Ishikawa (cell line): Measurements from ENCODE around the gene SLC8A3.

ENCODE experiments used
- CEBPB ChIP-seq: IDR thresholded peaks from 2 replicates; pipeline ENCODE4 v1.6.1; 2012
- CREB1 ChIP-seq: IDR thresholded peaks from 2 replicates; pipeline ENCODE4 v1.6.1; 2012; ENCODE audit warnings: low read depth
- EGR1 ChIP-seq: IDR thresholded peaks from 2 replicates; pipeline ENCODE4 v1.6.1; 2012
- EP300 ChIP-seq: IDR thresholded peaks from 2 replicates; pipeline ENCODE4 v1.6.1; 2012; ENCODE audit warnings: borderline replicate concordance
- FOXM1 ChIP-seq: IDR thresholded peaks from 2 replicates; pipeline ENCODE4 v1.6.1; 2012; ENCODE audit warnings: low read depth, borderline replicate concordance
- NFIC ChIP-seq: IDR thresholded peaks from 2 replicates; pipeline ENCODE4 v1.6.1; 2012
- RAD21 ChIP-seq: IDR thresholded peaks from 2 replicates; pipeline ENCODE4 v1.6.1; 2012; ENCODE audit warnings: low read depth
- TAF1 ChIP-seq: IDR thresholded peaks from 2 replicates; pipeline ENCODE4 v1.6.1; 2012; ENCODE audit warnings: low read depth, mild to moderate bottlenecking
- TCF12 ChIP-seq: IDR thresholded peaks from 2 replicates; pipeline ENCODE4 v1.6.1; 2012; ENCODE audit warnings: low read depth
- TEAD4 ChIP-seq: IDR thresholded peaks from 2 replicates; pipeline ENCODE4 v1.6.1; 2012
- YY1 ChIP-seq: IDR thresholded peaks from 2 replicates; pipeline ENCODE4 v1.6.1; 2012; ENCODE audit warnings: low read depth
- ZBTB7A ChIP-seq: IDR thresholded peaks from 2 replicates; pipeline ENCODE4 v1.6.1; 2012; ENCODE audit warnings: low read depth
- TF ChIP-seq, protein P1 (sequence below): IDR thresholded peaks from 2 replicates; pipeline ENCODE4 v1.6.1; 2012
- TF ChIP-seq, protein P2 (sequence below): IDR thresholded peaks from 2 replicates; pipeline ENCODE4 v1.6.1; 2012
- TF ChIP-seq, protein P3 (sequence below): IDR thresholded peaks from 2 replicates; pipeline ENCODE4 v1.6.1; 2012; ENCODE audit warnings: low read depth, mild to moderate bottlenecking

The SLC8A3 gene

DNA sequence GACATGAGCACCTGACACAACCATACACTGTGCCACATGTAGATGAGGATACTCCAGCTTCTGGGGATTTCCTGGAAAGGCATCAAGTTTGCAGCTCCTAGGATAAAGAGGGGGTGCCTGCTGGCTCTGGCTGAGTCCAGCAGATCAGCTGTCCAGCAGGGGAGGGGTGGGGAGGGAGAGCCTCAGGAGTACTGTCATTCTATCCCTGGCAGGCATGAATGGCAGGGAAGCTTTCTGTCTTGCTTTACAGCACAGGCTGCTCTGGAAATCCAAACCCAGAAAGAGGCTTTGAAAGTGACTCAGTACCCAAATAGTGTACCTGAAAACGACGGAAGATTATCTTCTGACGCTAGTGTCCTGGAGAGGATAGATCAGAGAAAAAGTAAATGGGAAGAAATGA lies 32.2 kb downstream of the SLC8A3 start:
- TF ChIP-seq TEAD4, result no peak
- no peak for TF ChIP-seq ZBTB7A
- TF ChIP-seq, protein P1, sequence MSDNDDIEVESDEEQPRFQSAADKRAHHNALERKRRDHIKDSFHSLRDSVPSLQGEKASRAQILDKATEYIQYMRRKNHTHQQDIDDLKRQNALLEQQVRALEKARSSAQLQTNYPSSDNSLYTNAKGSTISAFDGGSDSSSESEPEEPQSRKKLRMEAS, result no peak
- no peak for TF ChIP-seq CEBPB
- TF ChIP-seq CREB1, result no peak
- TF ChIP-seq FOXM1, result no peak
- no peak for TF ChIP-seq TAF1

DNA sequence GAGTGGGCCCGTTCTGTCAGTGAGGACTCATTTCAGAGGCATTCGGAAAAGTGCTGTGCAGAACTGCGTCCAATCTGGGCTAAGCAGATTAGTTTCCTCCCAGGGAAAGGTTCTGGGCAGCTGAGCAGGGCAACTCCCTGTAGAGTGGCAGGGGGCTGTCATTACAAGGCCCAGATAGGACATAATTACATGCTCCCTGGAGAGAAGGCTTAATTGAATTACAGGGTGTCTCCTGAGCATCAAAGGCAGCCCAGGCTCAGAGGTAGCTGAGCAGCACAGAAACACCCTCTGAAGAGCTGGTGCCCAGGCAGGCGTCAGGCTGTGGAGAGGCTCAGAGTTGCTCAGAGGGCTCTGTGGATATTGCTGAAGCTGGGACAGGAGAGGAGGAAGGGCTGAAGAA lies 36.0 kb downstream of the SLC8A3 start:
- no peak for TF ChIP-seq NFIC

DNA sequence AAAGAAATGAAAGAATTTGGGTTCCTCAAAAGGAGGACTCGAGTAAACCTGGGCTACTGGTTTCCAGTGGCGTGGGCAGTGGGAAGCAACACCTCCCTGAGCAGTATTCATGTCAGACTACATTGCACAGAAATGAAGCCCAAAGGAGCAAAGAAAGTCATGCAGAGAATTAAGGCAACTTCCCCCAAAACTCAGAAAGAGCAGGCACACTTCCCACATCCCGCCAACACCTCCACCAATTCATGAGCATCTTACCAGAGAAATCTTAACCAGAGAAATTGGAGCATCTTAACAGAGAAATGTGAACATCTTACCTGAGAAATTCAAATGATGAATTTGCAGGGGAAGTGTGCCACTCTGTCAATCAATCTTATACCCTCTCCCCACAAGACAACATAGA lies 36.7 kb downstream of the SLC8A3 start:
- no peak for TF ChIP-seq TEAD4
- no peak for TF ChIP-seq FOXM1
- TF ChIP-seq, protein P2, sequence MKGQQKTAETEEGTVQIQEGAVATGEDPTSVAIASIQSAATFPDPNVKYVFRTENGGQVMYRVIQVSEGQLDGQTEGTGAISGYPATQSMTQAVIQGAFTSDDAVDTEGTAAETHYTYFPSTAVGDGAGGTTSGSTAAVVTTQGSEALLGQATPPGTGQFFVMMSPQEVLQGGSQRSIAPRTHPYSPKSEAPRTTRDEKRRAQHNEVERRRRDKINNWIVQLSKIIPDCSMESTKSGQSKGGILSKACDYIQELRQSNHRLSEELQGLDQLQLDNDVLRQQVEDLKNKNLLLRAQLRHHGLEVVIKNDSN, result no peak
- TF ChIP-seq, protein P1, result no peak
- TF ChIP-seq RAD21, result no peak
- TF ChIP-seq YY1, result no peak
- no peak for TF ChIP-seq EGR1
- no peak for TF ChIP-seq TAF1
- TF ChIP-seq TCF12, result no peak

DNA sequence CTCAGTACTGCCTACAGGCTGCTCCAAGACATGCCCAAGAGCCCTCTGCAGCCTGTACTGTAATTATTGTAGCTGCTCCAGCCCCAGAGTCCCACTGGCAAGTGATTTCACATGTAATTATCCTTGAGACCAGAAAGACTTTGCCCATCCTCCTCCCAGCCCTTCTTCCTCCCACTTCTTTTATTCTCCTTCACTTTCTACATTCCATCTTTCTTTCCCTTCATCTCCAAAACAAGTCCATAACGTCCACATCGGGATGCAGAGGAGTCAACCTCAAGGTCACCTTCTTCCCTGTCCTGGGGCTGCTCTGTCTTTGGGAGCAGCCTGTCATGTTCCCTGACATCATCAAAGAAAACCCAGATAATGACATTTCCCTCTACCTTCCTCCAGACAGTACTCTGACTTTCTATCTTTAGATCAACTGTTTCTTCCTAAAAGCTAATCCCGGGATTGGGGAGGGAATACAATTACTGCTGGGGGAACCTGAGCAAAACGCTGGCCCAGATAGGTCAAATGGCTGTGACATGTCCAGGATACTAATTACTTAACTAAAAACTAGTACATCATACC lies 39.1 kb downstream of the SLC8A3 start:
- TF ChIP-seq TEAD4 (no peak), YY1 (no peak), RAD21 (no peak), NFIC (no peak), EGR1 (no peak), ZBTB7A (no peak), TAF1 (no peak), FOXM1 (no peak)
- TF ChIP-seq, protein P1, result no peak
- TF ChIP-seq, protein P3, sequence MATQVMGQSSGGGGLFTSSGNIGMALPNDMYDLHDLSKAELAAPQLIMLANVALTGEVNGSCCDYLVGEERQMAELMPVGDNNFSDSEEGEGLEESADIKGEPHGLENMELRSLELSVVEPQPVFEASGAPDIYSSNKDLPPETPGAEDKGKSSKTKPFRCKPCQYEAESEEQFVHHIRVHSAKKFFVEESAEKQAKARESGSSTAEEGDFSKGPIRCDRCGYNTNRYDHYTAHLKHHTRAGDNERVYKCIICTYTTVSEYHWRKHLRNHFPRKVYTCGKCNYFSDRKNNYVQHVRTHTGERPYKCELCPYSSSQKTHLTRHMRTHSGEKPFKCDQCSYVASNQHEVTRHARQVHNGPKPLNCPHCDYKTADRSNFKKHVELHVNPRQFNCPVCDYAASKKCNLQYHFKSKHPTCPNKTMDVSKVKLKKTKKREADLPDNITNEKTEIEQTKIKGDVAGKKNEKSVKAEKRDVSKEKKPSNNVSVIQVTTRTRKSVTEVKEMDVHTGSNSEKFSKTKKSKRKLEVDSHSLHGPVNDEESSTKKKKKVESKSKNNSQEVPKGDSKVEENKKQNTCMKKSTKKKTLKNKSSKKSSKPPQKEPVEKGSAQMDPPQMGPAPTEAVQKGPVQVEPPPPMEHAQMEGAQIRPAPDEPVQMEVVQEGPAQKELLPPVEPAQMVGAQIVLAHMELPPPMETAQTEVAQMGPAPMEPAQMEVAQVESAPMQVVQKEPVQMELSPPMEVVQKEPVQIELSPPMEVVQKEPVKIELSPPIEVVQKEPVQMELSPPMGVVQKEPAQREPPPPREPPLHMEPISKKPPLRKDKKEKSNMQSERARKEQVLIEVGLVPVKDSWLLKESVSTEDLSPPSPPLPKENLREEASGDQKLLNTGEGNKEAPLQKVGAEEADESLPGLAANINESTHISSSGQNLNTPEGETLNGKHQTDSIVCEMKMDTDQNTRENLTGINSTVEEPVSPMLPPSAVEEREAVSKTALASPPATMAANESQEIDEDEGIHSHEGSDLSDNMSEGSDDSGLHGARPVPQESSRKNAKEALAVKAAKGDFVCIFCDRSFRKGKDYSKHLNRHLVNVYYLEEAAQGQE, result no peak

DNA sequence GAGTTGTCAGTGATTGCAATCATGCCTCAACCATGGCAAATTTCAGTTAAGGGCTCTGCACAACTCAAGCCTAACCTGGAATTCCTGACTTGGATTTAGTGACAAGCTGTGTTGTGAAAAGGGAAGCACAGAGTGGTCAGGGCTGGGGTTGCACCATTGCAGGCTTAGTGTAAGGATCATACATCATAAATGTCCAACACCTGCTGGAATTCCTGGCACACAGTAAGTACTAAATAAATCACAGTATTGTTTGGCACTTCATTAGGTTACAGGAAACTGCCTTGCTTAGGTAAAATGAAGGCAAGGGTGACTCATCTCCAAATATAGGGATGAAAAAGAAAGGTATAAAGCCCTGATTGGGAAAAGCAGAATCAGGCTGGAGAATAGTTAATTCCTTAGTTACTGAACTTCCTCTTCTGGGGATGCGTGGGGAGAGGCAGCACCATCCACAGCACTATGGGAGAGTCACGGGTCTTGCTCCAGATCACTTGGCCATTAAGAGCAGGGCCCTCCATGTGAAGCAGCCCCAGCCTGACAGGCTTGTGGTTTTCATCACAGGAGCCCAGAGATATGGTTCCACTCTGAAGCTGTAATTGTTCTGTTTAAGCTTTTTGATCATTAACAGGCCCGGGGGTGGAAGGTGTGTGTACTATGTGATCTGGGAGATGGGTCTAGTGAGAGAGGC lies 39.7 kb downstream of the SLC8A3 start:
- no peak for TF ChIP-seq TEAD4

DNA sequence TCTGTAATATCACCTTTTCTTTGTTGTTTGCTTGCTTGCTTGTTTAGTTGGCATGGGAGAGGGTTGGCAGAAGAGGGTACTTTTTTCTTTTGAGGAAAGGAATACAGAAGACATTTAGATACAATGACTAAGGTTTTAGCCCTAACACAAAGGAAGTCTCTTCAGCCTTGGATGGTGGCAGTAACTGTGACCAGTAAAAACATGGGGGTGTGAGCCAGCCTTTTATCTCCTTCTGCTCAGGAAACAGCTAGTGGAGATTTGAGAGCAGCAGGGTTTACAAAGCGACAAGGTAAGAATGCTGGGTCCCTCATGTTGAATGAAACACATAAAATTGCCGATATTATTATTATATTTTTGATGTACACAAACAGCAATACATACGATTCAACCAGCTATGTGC lies 40.4 kb downstream of the SLC8A3 start:
- TF ChIP-seq, protein P3, result no peak
- TF ChIP-seq FOXM1 (no peak), NFIC (no peak), CEBPB (no peak), RAD21 (no peak), TAF1 (no peak), CREB1 (no peak), EP300 (no peak), YY1 (no peak), EGR1 (no peak), TEAD4 (no peak), ZBTB7A (no peak), TCF12 (no peak)
- TF ChIP-seq, protein P1, result no peak
- TF ChIP-seq, protein P2, result no peak
